Ishikawa (cell line): Measurements from ENCODE around the gene TNFRSF25.

Source experiments
- CEBPB ChIP-seq: IDR thresholded peaks from 2 replicates; pipeline ENCODE4 v1.6.1; 2012
- CREB1 ChIP-seq: IDR thresholded peaks from 2 replicates; pipeline ENCODE4 v1.6.1; 2012; ENCODE audit warnings: low read depth
- EGR1 ChIP-seq: IDR thresholded peaks from 2 replicates; pipeline ENCODE4 v1.6.1; 2012
- EP300 ChIP-seq: IDR thresholded peaks from 2 replicates; pipeline ENCODE4 v1.6.1; 2012; ENCODE audit warnings: borderline replicate concordance
- FOXM1 ChIP-seq: IDR thresholded peaks from 2 replicates; pipeline ENCODE4 v1.6.1; 2012; ENCODE audit warnings: low read depth, borderline replicate concordance
- NFIC ChIP-seq: IDR thresholded peaks from 2 replicates; pipeline ENCODE4 v1.6.1; 2012
- RAD21 ChIP-seq: IDR thresholded peaks from 2 replicates; pipeline ENCODE4 v1.6.1; 2012; ENCODE audit warnings: low read depth
- TAF1 ChIP-seq: IDR thresholded peaks from 2 replicates; pipeline ENCODE4 v1.6.1; 2012; ENCODE audit warnings: low read depth, mild to moderate bottlenecking
- TCF12 ChIP-seq: IDR thresholded peaks from 2 replicates; pipeline ENCODE4 v1.6.1; 2012; ENCODE audit warnings: low read depth
- TEAD4 ChIP-seq: IDR thresholded peaks from 2 replicates; pipeline ENCODE4 v1.6.1; 2012
- USF1 ChIP-seq: IDR thresholded peaks from 2 replicates; pipeline ENCODE4 v1.6.1; 2012
- YY1 ChIP-seq: IDR thresholded peaks from 2 replicates; pipeline ENCODE4 v1.6.1; 2012; ENCODE audit warnings: low read depth
- ZBTB7A ChIP-seq: IDR thresholded peaks from 2 replicates; pipeline ENCODE4 v1.6.1; 2012; ENCODE audit warnings: low read depth
- TF ChIP-seq, protein P1 (sequence below): IDR thresholded peaks from 2 replicates; pipeline ENCODE4 v1.6.1; 2012; ENCODE audit warnings: low read depth, mild to moderate bottlenecking
- TF ChIP-seq, protein P2 (sequence below): IDR thresholded peaks from 2 replicates; pipeline ENCODE4 v1.6.1; 2012

TNFRSF25 gene

GRCh38 chr1:6471970-6472368 lies 6.0 kb upstream of the TNFRSF25 start:
- no peak for TF ChIP-seq ZBTB7A
- TF ChIP-seq CEBPB = no peak
- no peak for TF ChIP-seq EP300
- TF ChIP-seq, protein P1, sequence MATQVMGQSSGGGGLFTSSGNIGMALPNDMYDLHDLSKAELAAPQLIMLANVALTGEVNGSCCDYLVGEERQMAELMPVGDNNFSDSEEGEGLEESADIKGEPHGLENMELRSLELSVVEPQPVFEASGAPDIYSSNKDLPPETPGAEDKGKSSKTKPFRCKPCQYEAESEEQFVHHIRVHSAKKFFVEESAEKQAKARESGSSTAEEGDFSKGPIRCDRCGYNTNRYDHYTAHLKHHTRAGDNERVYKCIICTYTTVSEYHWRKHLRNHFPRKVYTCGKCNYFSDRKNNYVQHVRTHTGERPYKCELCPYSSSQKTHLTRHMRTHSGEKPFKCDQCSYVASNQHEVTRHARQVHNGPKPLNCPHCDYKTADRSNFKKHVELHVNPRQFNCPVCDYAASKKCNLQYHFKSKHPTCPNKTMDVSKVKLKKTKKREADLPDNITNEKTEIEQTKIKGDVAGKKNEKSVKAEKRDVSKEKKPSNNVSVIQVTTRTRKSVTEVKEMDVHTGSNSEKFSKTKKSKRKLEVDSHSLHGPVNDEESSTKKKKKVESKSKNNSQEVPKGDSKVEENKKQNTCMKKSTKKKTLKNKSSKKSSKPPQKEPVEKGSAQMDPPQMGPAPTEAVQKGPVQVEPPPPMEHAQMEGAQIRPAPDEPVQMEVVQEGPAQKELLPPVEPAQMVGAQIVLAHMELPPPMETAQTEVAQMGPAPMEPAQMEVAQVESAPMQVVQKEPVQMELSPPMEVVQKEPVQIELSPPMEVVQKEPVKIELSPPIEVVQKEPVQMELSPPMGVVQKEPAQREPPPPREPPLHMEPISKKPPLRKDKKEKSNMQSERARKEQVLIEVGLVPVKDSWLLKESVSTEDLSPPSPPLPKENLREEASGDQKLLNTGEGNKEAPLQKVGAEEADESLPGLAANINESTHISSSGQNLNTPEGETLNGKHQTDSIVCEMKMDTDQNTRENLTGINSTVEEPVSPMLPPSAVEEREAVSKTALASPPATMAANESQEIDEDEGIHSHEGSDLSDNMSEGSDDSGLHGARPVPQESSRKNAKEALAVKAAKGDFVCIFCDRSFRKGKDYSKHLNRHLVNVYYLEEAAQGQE = no peak
- TF ChIP-seq TEAD4 = no peak
- no peak for TF ChIP-seq TCF12
- TF ChIP-seq CREB1 = no peak
- no peak for TF ChIP-seq RAD21
- TF ChIP-seq, protein P2, sequence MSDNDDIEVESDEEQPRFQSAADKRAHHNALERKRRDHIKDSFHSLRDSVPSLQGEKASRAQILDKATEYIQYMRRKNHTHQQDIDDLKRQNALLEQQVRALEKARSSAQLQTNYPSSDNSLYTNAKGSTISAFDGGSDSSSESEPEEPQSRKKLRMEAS = no peak
- no peak for TF ChIP-seq USF1

GRCh38 chr1:6471086-6471969 lies 5.4 kb upstream of the TNFRSF25 start:
- TF ChIP-seq YY1 (peak; percentile 77), TCF12 (no peak), TAF1 (no peak)
- TF ChIP-seq, protein P2 = 0 out of 2 replicates have a peak, but pooled peaks have one; percentile 11

- no peak for TF ChIP-seq TAF1
- no peak for TF ChIP-seq CEBPB
- no peak for TF ChIP-seq USF1
- TF ChIP-seq, protein P1 = no peak
- TF ChIP-seq FOXM1 = no peak
- no peak for TF ChIP-seq NFIC
- no peak for TF ChIP-seq EP300
- TF ChIP-seq TCF12 = no peak
- TF ChIP-seq TEAD4 = no peak
- no peak for TF ChIP-seq YY1
- no peak for TF ChIP-seq EGR1
- no peak for TF ChIP-seq CREB1
- TF ChIP-seq ZBTB7A = no peak
- TF ChIP-seq RAD21 = no peak
- TF ChIP-seq, protein P2 = no peak
Observed at GRCh38 chr1:6470132-6471085, 4.4 kb upstream of the TNFRSF25 start.

- TF ChIP-seq TEAD4 (0 out of 2 replicates have a peak, but pooled peaks have one; percentile 8), YY1 (no peak)
Observed at GRCh38 chr1:6468729-6469461, 2.9 kb upstream of the TNFRSF25 start.
